Kidney tubule cell (primary cell): ENCODE measurements around the gene GNAT1.

Experiments
- DNase-seq: peaks from one replicate; pipeline ENCODE4 v3.0.0-alpha.2; 2018; ENCODE audit warnings: low spot score

Gene GNAT1

DNA sequence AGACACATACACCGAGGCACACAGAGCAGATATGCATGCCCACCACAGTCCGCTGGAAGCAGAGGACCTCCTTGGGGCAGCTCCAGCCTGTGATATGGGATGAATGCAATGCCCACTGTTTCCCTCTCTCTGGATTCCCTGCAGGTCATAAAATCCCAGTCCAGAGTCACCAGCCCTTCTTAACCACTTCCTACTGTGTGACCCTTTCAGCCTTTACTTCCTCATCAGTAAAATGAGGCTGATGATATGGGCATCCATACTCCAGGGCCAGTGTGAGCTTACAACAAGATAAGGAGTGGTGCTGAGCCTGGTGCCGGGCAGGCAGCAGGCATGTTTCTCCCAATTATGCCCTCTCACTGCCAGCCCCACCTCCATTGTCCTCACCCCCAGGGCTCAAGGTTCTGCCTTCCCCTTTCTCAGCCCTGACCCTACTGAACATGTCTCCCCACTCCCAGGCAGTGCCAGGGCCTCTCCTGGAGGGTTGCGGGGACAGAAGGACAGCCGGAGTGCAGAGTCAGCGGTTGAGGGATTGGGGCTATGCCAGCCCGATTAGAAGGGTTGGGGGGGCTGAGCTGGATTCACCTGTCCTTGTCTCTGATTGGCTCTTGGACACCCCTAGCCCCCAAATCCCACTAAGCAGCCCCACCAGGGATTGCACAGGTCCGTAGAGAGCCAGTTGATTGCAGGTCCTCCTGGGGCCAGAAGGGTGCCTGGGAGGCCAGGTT, at the start of gene GNAT1:
TSS of gene GNAT1 (plus strand) at position 675 of the 725 bp plus-strand sequence. CDS start 116 bp downstream, outside the sequence.
- peak; percentile 32 for DNase-seq

GRCh38 chr3:50146316-50146901, 45.0 kb upstream of the GNAT1 start:
- no peak for DNase-seq

- no peak for DNase-seq
These were observed 44.4 kb upstream of the GNAT1 start for GRCh38 chr3:50147016-50147415.

DNA sequence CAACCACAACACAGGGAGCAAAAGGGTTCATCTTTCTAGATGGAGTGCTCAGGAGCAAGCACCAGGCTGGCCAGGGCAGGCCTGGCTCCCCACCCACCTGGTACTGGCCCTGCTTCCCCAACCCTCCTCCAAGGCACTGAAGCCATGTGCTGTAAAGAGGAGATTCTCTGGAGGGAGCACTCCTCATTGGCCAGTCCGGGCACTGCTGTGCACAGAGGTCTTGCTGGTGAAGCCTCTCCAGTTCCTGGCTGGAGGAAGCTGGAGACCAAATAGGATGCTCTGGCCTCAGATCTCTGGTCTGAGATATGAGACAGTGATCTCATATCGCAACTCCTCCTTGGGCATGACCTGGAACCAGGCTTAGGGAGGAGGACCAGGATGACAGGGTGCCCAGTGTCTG, 44.0 kb upstream of the GNAT1 start:
- DNase-seq: no peak

DNA sequence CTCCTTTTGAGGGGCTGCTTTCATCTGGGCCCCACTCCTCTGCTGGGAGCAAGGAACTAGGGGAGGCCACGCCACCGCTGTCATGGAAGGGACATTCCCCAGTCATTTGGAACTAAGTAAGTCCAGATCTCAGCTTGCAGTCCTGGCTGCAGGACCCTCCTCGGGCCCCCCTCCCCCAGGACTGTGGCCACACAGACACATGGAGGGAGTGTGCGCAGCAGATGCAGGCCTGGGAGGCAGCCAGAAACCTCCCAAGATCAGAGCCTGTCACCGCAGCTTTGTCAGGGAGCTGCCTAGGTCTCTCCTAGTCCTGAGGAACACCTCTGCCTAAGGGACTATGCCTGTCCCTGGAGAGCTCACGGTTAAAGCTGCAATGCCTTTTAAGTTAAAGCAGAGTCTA, 43.5 kb upstream of the GNAT1 start:
- DNase-seq: no peak

- DNase-seq: no peak
These were observed 41.0 kb upstream of the GNAT1 start for GRCh38 chr3:50150404-50150750.

DNA sequence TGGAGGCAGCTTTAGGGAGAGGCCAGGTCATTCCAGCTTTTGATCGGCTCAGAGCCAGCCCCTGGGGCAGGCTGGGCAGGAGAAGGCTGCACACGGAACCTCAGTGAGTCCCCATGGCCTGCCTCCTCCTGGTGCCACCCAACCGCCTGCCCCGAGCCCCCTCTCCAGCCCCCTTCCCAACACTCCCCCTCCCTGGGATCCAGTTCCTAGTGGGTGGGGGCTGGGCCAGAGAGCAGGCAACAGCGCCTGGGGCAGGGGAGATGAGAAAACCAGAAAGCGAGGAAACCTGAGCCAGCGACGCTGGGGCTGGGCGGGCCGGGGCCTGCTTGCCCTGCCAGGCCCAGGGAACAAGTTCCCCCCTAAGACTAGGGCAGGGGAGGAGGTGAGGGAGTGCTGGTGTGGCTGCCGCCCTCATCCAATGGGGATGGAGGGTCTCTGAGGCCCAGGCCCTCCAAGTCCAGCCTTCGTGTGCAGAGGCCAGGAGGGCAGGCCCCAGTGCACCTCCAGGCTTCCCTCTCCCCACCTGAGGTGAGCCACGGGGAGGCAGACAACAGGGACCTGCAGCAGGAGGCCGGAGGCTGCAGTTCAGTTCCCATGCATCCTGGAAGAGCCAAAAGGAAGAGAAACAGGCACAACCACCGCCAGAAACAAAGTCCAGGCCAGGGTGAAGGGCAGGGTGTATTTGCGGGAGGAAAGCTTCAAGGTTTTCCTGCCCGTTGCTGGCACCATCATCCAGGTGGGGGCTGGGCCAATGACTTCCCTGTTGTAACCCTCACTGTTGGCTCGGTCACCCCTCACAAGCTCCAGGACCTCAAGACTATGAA, 40.3 kb upstream of the GNAT1 start:
- DNase-seq: no peak

DNA sequence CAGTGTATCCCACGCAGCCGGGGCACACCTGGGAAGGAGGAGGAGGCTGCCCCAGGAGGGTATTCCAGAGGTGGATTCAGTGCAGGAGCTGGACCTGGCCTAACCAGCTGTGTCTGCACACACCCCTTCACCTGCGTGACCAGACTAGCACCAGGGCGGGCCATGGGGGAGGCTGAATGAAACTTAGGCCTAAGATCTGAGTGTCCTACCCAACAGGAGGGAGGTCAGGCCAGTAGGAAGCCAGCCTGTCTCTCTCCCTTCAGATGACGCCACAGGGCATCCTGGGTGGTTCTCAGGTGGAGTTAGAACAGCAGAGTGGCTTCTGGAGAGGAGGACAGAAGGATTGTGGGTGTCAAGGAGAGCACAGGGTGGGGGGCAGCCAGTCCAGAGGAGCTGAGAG, 39.7 kb upstream of the GNAT1 start:
- no peak for DNase-seq

- no peak for DNase-seq
These were observed 37.5 kb upstream of the GNAT1 start for GRCh38 chr3:50153782-50154475.

DNA sequence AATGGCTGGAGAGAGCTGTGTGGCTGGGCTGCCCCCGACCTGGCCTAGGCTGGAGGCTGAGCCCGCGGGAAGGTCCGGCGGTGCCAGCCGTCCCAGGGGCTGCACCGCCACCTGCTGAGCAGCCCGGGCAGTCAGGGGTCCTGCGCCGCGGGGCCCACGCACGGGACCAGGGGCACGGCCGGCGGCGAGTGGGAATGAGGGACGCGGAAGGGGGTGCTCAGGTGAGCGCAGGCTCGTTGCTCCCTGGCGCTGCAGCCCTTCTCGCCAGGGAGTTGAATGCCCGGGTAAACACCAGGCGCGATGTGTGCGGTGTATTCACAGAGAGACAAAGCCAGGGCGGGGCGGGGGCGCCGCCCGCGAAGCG, 37.0 kb upstream of the GNAT1 start:
- DNase-seq: no peak

DNA sequence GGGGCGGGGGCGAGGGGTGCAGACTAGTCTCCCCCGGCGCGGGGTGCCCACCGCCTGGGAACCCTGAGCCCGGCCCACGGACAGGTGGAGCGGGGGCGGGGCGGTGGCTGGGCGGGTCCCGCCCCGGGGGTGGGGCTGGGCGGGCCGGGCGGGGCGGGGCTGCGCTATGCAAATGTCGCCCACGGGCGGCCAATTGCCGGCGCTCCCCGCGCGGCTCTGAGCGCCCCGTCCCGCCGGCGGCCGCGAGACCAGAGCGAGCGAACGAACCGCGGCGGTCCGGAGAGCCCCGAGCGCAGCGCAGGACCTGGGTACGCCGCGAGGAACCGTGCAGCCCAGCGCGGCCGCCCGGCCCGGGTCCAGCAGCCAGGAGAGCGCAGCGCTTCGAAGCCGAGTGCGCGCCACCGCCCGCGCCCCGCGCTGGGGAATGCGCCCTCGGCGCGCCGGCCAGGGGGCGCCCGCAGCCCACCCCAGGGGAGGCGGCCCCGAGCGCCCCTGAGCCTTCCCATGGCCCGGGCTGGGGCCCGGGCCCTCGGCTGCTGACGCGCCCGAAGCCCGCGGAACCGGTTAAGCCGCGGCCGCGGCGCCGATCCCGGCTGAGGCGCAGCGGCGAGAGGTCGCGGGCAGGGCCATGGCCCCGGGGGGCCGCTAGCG, 36.4 kb upstream of the GNAT1 start, which contains the start of gene SEMA3F:
TSS of gene SEMA3F (plus strand) at position 485 of the 651 bp plus-strand sequence. CDS start 4,299 bp downstream, outside the sequence.
- peak; percentile 79 for DNase-seq

DNA sequence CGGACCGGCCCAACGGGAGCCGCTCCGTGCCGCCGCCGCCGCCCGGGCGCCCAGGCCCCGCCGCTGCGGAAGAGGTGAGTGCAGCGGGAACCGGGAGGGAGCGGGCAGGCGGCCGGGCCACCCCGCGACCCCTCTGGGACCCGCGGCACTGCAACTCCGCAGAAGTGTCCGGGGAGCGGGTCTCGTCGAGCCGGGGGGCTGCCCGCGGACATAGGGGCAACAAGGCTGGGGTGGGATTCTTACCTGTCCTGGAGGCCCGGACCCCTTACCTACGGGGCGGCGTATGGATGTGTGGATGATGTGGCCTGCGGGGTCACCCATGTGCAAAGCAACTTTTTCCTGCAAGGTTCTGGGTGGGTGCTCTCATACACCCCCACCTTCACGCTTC, 35.9 kb upstream of the GNAT1 start:
- no peak for DNase-seq

DNA sequence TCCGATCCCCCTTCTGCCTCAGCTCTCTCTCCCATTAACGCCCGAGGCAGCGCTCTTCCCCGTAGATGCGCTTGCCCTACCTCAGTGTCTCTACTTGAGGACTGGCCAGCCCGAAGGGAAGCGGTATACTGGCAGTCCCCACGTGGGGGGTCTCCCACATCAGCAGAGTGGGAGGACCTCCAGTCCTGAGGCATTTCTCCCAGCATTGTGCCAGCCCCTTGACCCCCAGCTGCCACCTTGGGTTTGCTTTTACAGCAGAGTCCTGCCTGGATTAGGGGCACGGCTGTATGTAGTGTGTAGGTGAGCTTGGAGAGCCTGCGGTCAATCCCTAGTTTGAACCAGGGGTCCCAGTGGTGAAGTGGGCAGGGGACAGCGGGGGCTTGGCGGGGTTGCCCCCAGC, 35.5 kb upstream of the GNAT1 start:
- DNase-seq: no peak

GRCh38 chr3:50156549-50157493, 34.6 kb upstream of the GNAT1 start:
- no peak for DNase-seq

GRCh38 chr3:50157827-50158529, 33.4 kb upstream of the GNAT1 start:
- no peak for DNase-seq

- DNase-seq: no peak
These were observed 32.8 kb upstream of the GNAT1 start for GRCh38 chr3:50158530-50159146.

DNA sequence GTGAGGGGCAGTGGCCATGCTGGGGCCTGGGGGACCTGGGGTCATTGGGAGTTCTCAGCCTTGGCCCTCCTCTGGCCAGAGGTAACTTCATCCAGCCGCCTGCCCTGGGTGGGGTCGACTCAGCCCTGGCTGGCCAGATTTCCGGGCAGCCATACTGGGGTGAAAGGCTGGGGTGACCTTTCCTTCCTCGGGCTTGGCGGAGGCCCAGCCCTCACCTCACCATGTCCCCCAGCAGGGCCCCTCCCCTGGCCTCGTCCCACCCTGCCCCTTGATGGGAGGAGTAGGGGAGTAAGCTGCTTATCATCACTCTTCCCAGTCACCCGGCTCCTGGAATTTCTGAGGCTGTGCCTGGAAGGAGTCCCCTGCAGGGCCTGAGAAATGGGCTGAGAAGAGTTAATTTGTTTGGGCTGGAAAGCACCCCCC, 30.8 kb upstream of the GNAT1 start:
- DNase-seq: no peak

DNA sequence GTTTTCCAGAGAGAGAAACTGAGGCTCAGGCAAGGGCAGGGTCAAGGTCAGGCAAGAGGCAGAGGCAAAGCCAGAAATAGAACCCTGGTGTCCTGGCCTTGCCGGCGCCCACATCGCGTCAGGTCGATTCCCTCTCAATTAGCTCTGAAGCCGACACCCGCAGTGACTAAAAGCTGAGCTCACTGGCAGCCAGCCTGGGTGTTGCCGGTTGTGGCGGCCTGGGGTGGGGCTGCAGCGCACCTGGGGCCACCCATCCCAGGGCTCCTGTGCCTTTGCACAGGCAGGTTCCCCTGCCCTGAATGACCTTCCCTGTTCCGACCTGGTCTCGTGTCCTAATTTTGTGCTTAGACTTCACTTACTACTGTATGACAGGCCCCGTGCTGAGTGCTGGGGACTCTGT, 30.1 kb upstream of the GNAT1 start:
- no peak for DNase-seq

GRCh38 chr3:50162034-50162883, 29.2 kb upstream of the GNAT1 start:
- no peak for DNase-seq
